ENCODE measurements around the gene CCDC178.

CCDC178 gene

GRCh38 chr18:32891130-32891529 is 549.4 kb downstream of the CCDC178 start:
- in situ Hi-C loops (cut with HindIII; ENCODE audit: low sequenced_read_pairs): no loop called here

GRCh38 chr18:32889615-32890593 is 550.6 kb downstream of the CCDC178 start:
- in situ Hi-C loops (cut with HindIII; ENCODE audit: low sequenced_read_pairs): no loop called here

- in situ Hi-C loops (cut with HindIII; ENCODE audit: low sequenced_read_pairs): no loop called here
These were observed 552.2 kb downstream of the CCDC178 start for GRCh38 chr18:32888306-32888705.
